ENCODE measurements around the gene ZNF106.

ZNF106 gene

GRCh38 chr15:42364529-42364928 lies 126.4 kb downstream of the ZNF106 start:
- no peak for ATAC-seq

- ATAC-seq = no peak
Observed at GRCh38 chr15:42363942-42364341, 127.0 kb downstream of the ZNF106 start.

GRCh38 chr15:42363487-42363886 lies 127.5 kb downstream of the ZNF106 start:
- ATAC-seq = no peak
